Measurements from ENCODE around the gene SKI.

- TF ChIP-seq, protein P1, sequence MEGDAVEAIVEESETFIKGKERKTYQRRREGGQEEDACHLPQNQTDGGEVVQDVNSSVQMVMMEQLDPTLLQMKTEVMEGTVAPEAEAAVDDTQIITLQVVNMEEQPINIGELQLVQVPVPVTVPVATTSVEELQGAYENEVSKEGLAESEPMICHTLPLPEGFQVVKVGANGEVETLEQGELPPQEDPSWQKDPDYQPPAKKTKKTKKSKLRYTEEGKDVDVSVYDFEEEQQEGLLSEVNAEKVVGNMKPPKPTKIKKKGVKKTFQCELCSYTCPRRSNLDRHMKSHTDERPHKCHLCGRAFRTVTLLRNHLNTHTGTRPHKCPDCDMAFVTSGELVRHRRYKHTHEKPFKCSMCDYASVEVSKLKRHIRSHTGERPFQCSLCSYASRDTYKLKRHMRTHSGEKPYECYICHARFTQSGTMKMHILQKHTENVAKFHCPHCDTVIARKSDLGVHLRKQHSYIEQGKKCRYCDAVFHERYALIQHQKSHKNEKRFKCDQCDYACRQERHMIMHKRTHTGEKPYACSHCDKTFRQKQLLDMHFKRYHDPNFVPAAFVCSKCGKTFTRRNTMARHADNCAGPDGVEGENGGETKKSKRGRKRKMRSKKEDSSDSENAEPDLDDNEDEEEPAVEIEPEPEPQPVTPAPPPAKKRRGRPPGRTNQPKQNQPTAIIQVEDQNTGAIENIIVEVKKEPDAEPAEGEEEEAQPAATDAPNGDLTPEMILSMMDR (IDR thresholded peaks at IDR 0.05; ENCODE audit: low read depth, low read length, poor library complexity, severe bottlenecking): no peak
- no peak for TF ChIP-seq EZH2phosphoT487 (IDR thresholded peaks at IDR 0.05; ENCODE audit: borderline replicate concordance, low read length)
Measured at GRCh38 chr1:2289607-2290006, 61.5 kb downstream of the SKI start.
